Fibroblast of lung (primary cell): ENCODE results near the gene PPP1R1A. TPM values are rescaled to one million over a fixed set of nuclear protein-coding genes. Genes with fewer than 3 reads are reported as not detected.

Experiments
- DNase-seq, 2 donors: peaks; one replicate each; pipeline versions ENCODE4 v3.0.0 to v3.0.0-alpha.2; 2010; ENCODE audit warnings: low read depth in 2 of 2
- H2AFZ ChIP-seq: 2 replicates; pipeline ENCODE4 v1.5.1; 2012; ENCODE audit warnings: low read length, control low read depth, inconsistent platforms
- H3K27ac ChIP-seq: 2 replicates; pipeline ENCODE4 v1.5.1; 2011; ENCODE audit warnings: low read length, control low read depth; ENCODE audit not compliant: insufficient read depth
- H3K27me3 ChIP-seq: 2 replicates; pipeline ENCODE4 v1.5.1; 2011; ENCODE audit warnings: mild to moderate bottlenecking, low read length; ENCODE audit not compliant: control insufficient read depth, insufficient read depth
- H3K36me3 ChIP-seq: 2 replicates; pipeline ENCODE4 v1.5.1; 2011; ENCODE audit warnings: low read length; ENCODE audit not compliant: control insufficient read depth, insufficient read depth
- H3K4me1 ChIP-seq: 2 replicates; pipeline ENCODE4 v1.5.1; 2011; ENCODE audit warnings: low read length; ENCODE audit not compliant: control insufficient read depth, insufficient read depth; ENCODE audit errors: extremely low read depth
- H3K4me2 ChIP-seq: 2 replicates; pipeline ENCODE4 v1.5.1; 2011; ENCODE audit warnings: low read length, control low read depth; ENCODE audit not compliant: insufficient read depth; ENCODE audit errors: extremely low read depth
- H3K4me3 ChIP-seq, 4 experiments: fragments of 200-600 bp in 1 of 4; sonication (generic) in 1 of 4; replicated peaks in 1 of 4; 2 replicates each; pipeline ENCODE4 v1.5.1; 2011 to 2016; ENCODE audit warnings: low read length in 4 of 4, low read depth in 3 of 4, mild to moderate bottlenecking in 3 of 4, control low read depth in 2 of 4, inconsistent platforms in 1 of 4, mixed read lengths in 1 of 4; ENCODE audit not compliant: insufficient read depth in 1 of 4; ENCODE audit errors: control extremely low read depth in 1 of 4
- H3K79me2 ChIP-seq: 2 replicates; pipeline ENCODE4 v1.5.1; 2012; ENCODE audit warnings: mild to moderate bottlenecking, low read length, inconsistent platforms; ENCODE audit not compliant: control insufficient read depth, insufficient read depth
- H3K9ac ChIP-seq: 2 replicates; pipeline ENCODE4 v1.5.1; 2011; ENCODE audit warnings: mild to moderate bottlenecking, low read length, control low read depth; ENCODE audit not compliant: insufficient read depth
- H3K9me3 ChIP-seq: 2 replicates; pipeline ENCODE4 v1.5.1; 2012; ENCODE audit warnings: low read depth, low read length; ENCODE audit not compliant: control insufficient read depth, insufficient read depth
- H4K20me1 ChIP-seq: 2 replicates; pipeline ENCODE4 v1.5.1; 2011; ENCODE audit warnings: low read length; ENCODE audit not compliant: control insufficient read depth, insufficient read depth; ENCODE audit errors: extremely low read depth
- CTCF ChIP-seq, 2 donors: IDR thresholded peaks in 1 of 2; conservative IDR thresholded peaks in 1 of 2; 1 replicate in 1 of 2; 2 replicates in 1 of 2; pipeline ENCODE4 v1.5.1; 2011 to 2012; ENCODE audit warnings: low read length in 2 of 2, control low read depth in 1 of 2, inconsistent platforms in 1 of 2, low read depth in 1 of 2, mild to moderate bottlenecking in 1 of 2
- EZH2 ChIP-seq: IDR thresholded peaks from 2 replicates; pipeline ENCODE4 v1.5.1; 2012; ENCODE audit warnings: low read length, control low read depth, mild to moderate bottlenecking; ENCODE audit errors: missing control alignments
- polyA plus RNA-seq, 2 donors: library from polyadenylated mRNA; depleted of rRNA in 1 of 2; stranded (reverse) in 1 of 2; unstranded in 1 of 2; fragments of >200 nt; gene quantifications; 2 replicates each; pipeline ENCODE4 v1.2.1, GENCODE V29; 2011 to 2012; ENCODE audit warnings: missing spikeins in 1 of 2
- total RNA-seq: library from RNA; depleted of rRNA; stranded (reverse); fragments of >200 nt; gene quantifications from 2 replicates; pipeline ENCODE4 v1.2.1, GENCODE V29; 2014

PPP1R1A gene
- total and polyA plus RNA-seq, 2 donors (not counting 1 experiment from before 2014, with no cell fraction given), result not detected

- H4K20me1 ChIP-seq, result no peaks in the 10 kb centered on the region
- DNase-seq, result peak in 1 of 2 donors; percentile 15
- no peaks in the 10 kb centered on the region for H3K79me2 ChIP-seq
Measured at GRCh38 chr12:54622463-54623183, 34.2 kb upstream of the PPP1R1A start.

GRCh38 chr12:54616933-54617680 is 28.6 kb upstream of the PPP1R1A start:
- no peak for DNase-seq
- Histone ChIP-seq H2AFZ (no peak overlapping the region), H3K79me2 (no peaks in the 10 kb centered on the region), H3K27me3 (no peaks in the 10 kb centered on the region), H4K20me1 (peaks cover 2% of the 10 kb centered on the region), H3K4me3 (no peak overlapping the region), H3K9me3 (no peaks in the 10 kb centered on the region), H3K27ac (no peak overlapping the region), H3K4me2 (no peak overlapping the region), H3K9ac (no peak overlapping the region), H3K36me3 (no peaks in the 10 kb centered on the region), H3K4me1 (no peaks in the 10 kb centered on the region)
- no peak for TF ChIP-seq CTCF (conservative IDR thresholded peaks at IDR 0.05 in 1 of 2, IDR thresholded peaks at IDR 0.05 in 1 of 2; ENCODE audit: low read depth in 1 of 2, low read length in 2 of 2)
- no peak for TF ChIP-seq EZH2

More at GRCh38 chr12:54622463-54623183, 34.2 kb upstream of the PPP1R1A start:
- Histone ChIP-seq H3K4me2 (no peak overlapping the region), H3K9me3 (no peaks in the 10 kb centered on the region), H3K27ac (no peak overlapping the region), H3K9ac (no peak overlapping the region), H2AFZ (no peak overlapping the region), H3K4me3 (no peak overlapping the region), H3K27me3 (no peaks in the 10 kb centered on the region), H3K36me3 (no peaks in the 10 kb centered on the region), H3K4me1 (no peaks in the 10 kb centered on the region)
- TF ChIP-seq CTCF (conservative IDR thresholded peaks at IDR 0.05 in 1 of 2, IDR thresholded peaks at IDR 0.05 in 1 of 2; ENCODE audit: low read depth in 1 of 2, low read length in 2 of 2) (peak in 1 of 2 donors; percentile 32), EZH2 (no peak)

- no peak for TF ChIP-seq CTCF (conservative IDR thresholded peaks at IDR 0.05 in 1 of 2, IDR thresholded peaks at IDR 0.05 in 1 of 2; ENCODE audit: low read depth in 1 of 2, low read length in 2 of 2)
- TF ChIP-seq EZH2, result no peak
- H3K9ac ChIP-seq, result no peak overlapping the region
- peaks cover 2% of the 10 kb centered on the region for H4K20me1 ChIP-seq
- no peak overlapping the region for H3K27ac ChIP-seq
- no peaks in the 10 kb centered on the region for H3K9me3 ChIP-seq
- no peaks in the 10 kb centered on the region for H3K4me1 ChIP-seq
- H3K4me2 ChIP-seq, result no peak overlapping the region
- H3K4me3 ChIP-seq, result no peak overlapping the region
- no peaks in the 10 kb centered on the region for H3K36me3 ChIP-seq
- peaks cover 6% of the 10 kb centered on the region for H3K27me3 ChIP-seq
- no peak for DNase-seq
- H2AFZ ChIP-seq, result no peak overlapping the region
- H3K79me2 ChIP-seq, result no peaks in the 10 kb centered on the region
Measured at GRCh38 chr12:54612225-54612750, 23.8 kb upstream of the PPP1R1A start.
